Right ventricle myocardium superior (tissue), 1 donor: ENCODE measurements around the gene SPG7. TPM values are rescaled to one million over a fixed set of nuclear protein-coding genes. Genes with fewer than 3 reads are reported as not detected.
A peak's percentile ranks its signal among the peaks of the same experiment; 100 is the strongest.

Experiments used
- ATAC-seq: fragments of 200-7000 bp; cut with Tn5 transposase; one replicate; pipeline ENCODE4 v1.9.1; 2020; ENCODE audit warnings: mild to moderate bottlenecking; ENCODE audit not compliant: poor library complexity
- DNase-seq: peaks from one replicate; pipeline ENCODE4 v3.0.0-alpha.2; 2020
- intact Hi-C: fragments of 100-400 bp; cut with DNase I; formaldehyde crosslinking; loops from one replicate; pipeline ENCODE4 v1.11.2; 2022
- total RNA-seq: library from RNA; stranded (reverse); fragmentation: NEBNext Ultra II Directional; extraction: Animal tissue kit (Norgen Biotek cat#: 25700); gene quantifications from one replicate; pipeline ENCODE4 v1.2.1, GENCODE V29; 2021
- donor health status: DM: no; HTN: yes; CAD: no; lungs with severe emphysema.

SPG7 gene
- total RNA-seq, 1 donor from 2014 or later = 108 TPM

- ATAC-seq = peak; percentile 32
- intact Hi-C loops = loop anchor here (5.0 kb wide), 1 partner anchor 173 kb away; no protein-coding TSS in a partner anchor
These were observed 2.7 kb upstream of the SPG7 start for GRCh38 chr16:89505204-89506112.

GRCh38 chr16:89506113-89506504, 2.1 kb upstream of the SPG7 start:
- ATAC-seq (peak; percentile 35), DNase-seq (no peak)
- intact Hi-C loops = loop anchor here (5.0 kb wide), 1 partner anchor 174 kb away; no protein-coding TSS in a partner anchor

More at GRCh38 chr16:89505204-89506112, 2.7 kb upstream of the SPG7 start:
- peak; percentile 91 for DNase-seq

- ATAC-seq (no peak), DNase-seq (no peak)
- intact Hi-C loops = loop anchor here (5.0 kb wide), 1 partner anchor 174 kb away; no protein-coding TSS in a partner anchor
These were observed 1.4 kb upstream of the SPG7 start for GRCh38 chr16:89506791-89507191.

GRCh38 chr16:89507214-89507833, 879 bp upstream of the SPG7 start:
- intact Hi-C loops = loop anchor here (5.0 kb wide), 1 partner anchor 175 kb away; no protein-coding TSS in a partner anchor
- ATAC-seq (peak; percentile 38), DNase-seq (no peak)

GRCh38 chr16:89510526-89510925, 2.3 kb downstream of the SPG7 start:
- DNase-seq = no peak
- intact Hi-C loops = no loop called here
- ATAC-seq = no peak

- ATAC-seq (no peak), DNase-seq (no peak)
- intact Hi-C loops = no loop called here
These were observed 3.2 kb downstream of the SPG7 start for GRCh38 chr16:89511374-89511773.

- DNase-seq (no peak), ATAC-seq (no peak)
- intact Hi-C loops = no loop called here
These were observed 4.2 kb downstream of the SPG7 start for GRCh38 chr16:89512453-89512852.

GRCh38 chr16:89517128-89517527, 8.9 kb downstream of the SPG7 start:
- DNase-seq (no peak), ATAC-seq (no peak)
- intact Hi-C loops = no loop called here

- no peak for DNase-seq
- no peak for ATAC-seq
- intact Hi-C loops = no loop called here
These were observed 11.7 kb downstream of the SPG7 start for GRCh38 chr16:89519881-89520280.

- ATAC-seq (no peak), DNase-seq (no peak)
- intact Hi-C loops = no loop called here
These were observed 14.1 kb downstream of the SPG7 start for GRCh38 chr16:89522287-89522686.

- intact Hi-C loops = no loop called here
- DNase-seq = no peak
- no peak for ATAC-seq
These were observed 15.6 kb downstream of the SPG7 start for GRCh38 chr16:89523680-89524344.

GRCh38 chr16:89525146-89525913, 17.1 kb downstream of the SPG7 start:
- DNase-seq = peak; percentile 61
- intact Hi-C loops = no loop called here

GRCh38 chr16:89529097-89529496, 20.9 kb downstream of the SPG7 start:
- intact Hi-C loops = no loop called here
- DNase-seq (no peak), ATAC-seq (no peak)

More at GRCh38 chr16:89525146-89525913, 17.1 kb downstream of the SPG7 start:
- peak; percentile 84 for ATAC-seq

GRCh38 chr16:89530401-89531381, 22.5 kb downstream of the SPG7 start:
- no peak for DNase-seq
- intact Hi-C loops = no loop called here
- no peak for ATAC-seq

- intact Hi-C loops = no loop called here
- ATAC-seq (no peak), DNase-seq (no peak)
These were observed 23.8 kb downstream of the SPG7 start for GRCh38 chr16:89531821-89532526.

GRCh38 chr16:89534252-89534756, 26.1 kb downstream of the SPG7 start:
- peak; percentile 63 for ATAC-seq
- no peak for DNase-seq

GRCh38 chr16:89536371-89536770, 28.2 kb downstream of the SPG7 start:
- intact Hi-C loops = no loop called here

More at GRCh38 chr16:89534252-89534756, 26.1 kb downstream of the SPG7 start:
- intact Hi-C loops = no loop called here

More at GRCh38 chr16:89536371-89536770, 28.2 kb downstream of the SPG7 start:
- DNase-seq (no peak), ATAC-seq (no peak)
